SH-SY5Y (cell line): ENCODE measurements around the gene MAT2A.

Experiments used
- GATA2 ChIP-seq: IDR thresholded peaks from 2 replicates; pipeline ENCODE4 v1.6.1; 2011; ENCODE audit warnings: mild to moderate bottlenecking, low read depth, low read length
- GATA3 ChIP-seq: IDR thresholded peaks from 2 replicates; pipeline ENCODE4 v1.6.1; 2011; ENCODE audit warnings: low read depth, mild to moderate bottlenecking, low read length, moderate library complexity

GRCh38 chr2:85583667-85584353 lies 44.8 kb downstream of the MAT2A start:
- TF ChIP-seq GATA2 = no peak
- TF ChIP-seq GATA3 = no peak
